A172 (cell line): Measurements from ENCODE around the gene RNLS. TPM values are rescaled to one million over a fixed set of nuclear protein-coding genes. Genes with fewer than 3 reads are reported as not detected.

Experiments used
- DNase-seq: peaks from one replicate; pipeline ENCODE4 v3.0.0-alpha.2; 2015; ENCODE audit warnings: low spot score
- total RNA-seq: library from RNA; depleted of rRNA; stranded (reverse); fragments of >200 nt; shearing (Covaris generic); gene quantifications from 2 replicates; pipeline ENCODE4 v1.2.3, GENCODE V29; 2014

RNLS gene
- total RNA-seq, 1 experiment from 2014 or later, result 25.1 TPM

DNA sequence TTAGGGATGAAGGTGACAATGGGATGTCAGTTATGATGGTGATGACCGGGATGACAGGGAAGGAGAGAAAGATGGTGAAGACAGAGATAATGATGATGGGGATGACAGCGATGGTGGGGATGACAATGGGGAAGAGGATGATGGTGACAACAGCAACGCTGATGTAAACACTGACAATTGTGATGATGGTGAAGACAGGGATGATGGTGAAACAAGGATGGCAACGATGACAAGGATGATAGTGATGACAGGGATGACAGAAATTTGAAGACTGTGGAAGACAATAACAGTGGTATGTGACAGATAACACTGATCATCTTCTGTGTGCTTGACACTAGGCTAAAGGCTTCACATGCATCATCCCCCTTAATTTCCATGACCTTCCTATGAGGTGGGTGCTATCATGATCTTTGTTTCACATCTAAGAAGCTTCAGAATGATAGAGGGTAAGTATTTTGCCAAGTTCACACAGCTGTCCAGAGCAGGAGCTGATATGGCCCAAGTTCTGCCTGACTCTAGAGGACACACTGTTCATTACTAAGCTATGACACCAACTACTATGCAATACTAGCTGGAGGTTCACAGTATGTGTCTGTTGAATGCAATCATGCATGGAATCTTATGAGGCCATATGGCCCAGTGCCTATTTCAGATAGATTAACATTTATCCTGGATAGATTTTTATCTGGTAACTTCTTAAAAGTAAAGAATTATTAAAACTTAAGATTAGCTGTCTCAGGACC is 105.6 kb downstream of the RNLS start:
- DNase-seq, result no peak

DNA sequence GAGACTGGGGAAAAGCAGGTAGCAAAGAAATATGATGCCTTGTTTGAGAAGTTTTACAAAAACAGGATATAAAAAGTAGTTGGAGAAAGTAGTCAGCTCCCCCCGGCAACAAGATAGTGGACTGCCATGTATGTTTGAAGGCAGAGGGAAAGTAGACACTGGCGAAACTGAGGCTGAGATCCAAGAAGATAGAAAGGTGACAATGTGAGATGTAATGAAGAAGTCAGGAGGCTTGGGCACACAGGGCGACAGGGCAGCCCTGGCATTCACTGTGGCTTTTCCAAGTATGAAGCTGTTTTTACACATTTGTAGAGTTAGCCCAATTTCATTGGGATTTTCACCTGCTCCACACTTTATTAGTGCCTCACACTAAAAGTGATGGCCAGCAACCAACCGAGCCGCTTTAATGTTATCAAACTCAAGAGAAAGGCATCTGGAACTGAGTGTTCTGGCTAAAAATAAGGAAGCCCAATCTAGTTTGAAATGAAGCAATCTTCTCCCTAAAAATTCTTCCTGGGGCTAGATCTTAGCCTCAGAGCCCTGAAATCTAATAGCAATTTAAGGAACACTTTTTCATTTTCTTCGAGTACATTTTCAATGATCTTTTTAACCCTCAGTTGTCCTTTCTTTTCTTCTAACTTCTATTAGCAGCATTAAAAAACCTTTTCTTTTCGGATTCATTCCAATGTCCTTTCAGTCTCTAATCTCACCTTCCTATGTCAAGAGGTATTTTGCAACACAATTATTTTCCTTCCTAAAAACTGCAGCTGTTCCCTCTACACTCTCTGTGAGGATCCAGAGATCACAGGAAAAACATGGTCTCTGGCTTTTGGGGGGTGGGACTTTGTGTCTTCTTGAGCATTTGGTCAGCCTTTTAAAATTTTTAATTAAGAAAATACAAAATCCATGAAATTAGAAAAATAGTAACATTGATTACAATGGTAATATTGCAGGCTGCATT is 108.0 kb downstream of the RNLS start:
- no peak for DNase-seq

DNA sequence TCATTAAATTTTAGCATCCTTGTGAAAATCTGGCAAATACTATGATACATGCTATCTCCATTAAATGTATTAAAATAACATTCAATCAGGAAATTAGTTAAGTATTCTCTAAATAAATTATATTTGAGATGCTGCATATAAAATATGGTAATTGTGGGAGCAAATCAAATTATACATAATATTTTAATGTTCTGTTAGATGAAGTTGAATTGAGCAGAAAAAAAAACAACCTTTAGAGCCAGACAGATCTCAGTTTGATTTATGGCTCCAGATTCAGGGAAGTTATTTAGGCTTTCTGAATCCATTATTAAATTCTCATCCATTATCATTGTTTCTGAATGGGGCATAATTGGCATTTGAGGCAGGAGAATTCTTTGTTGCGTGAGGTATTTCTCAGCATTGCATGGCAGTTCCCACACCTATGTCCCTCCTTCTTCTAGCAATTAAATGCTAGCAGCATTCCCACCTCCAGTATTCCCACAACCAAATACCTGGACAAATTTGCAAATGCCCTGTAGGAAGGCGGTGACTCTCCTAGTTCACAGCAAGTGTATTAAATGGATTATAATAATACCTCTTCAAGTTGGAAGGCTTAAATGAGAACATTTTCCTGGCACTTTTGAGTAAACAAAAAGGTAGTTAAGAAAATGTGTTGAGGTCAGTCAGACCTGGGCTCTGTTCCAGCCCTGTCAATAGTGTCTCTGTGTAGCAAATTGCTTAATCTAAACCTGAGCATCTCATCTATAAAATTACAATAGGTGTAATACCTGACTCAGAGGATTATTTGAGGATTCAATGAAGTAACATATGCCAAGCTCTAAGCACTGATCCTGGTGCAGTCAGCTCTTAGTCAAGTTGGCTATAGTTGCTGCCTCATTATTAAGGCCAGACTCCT is 108.9 kb downstream of the RNLS start:
- no peak for DNase-seq

DNA sequence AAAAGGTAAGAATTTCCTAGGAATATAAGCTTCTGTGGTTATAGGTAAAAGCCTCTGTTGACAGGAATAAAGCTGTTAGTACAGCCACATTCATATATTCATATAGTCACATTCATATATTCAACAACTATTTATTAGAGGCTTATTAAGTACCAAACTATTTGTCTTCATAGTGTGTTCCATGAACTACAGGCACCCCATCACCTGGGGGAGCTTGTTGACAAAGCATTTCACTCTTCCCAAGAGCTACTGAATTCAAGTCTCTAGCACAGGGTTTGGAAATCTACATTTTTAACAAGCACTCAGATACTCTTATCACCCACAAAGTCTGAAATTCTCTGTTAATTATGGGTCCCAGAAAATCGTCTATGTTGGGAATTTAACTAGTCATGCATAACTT is 110.6 kb downstream of the RNLS start:
- no peak for DNase-seq

DNA sequence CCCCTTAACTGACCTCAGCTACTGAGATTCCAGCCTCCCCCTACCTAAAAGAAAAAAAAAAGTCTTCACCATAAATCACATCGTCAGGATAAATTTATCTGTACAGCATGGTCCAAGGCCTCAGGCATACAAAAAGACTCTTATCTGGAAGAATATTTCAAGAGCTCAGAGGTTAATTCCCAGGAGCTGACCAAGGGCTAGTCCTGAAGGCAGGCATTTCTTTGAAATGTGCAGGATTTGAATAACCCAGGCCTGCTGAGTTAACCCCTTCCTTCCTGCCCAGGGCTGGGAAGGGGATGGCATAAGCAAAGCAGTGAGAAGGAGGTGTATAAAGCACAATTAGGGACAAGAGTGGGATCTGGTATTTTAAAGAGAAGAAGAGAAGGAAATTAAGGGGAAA is 111.2 kb downstream of the RNLS start:
- DNase-seq, result no peak

DNA sequence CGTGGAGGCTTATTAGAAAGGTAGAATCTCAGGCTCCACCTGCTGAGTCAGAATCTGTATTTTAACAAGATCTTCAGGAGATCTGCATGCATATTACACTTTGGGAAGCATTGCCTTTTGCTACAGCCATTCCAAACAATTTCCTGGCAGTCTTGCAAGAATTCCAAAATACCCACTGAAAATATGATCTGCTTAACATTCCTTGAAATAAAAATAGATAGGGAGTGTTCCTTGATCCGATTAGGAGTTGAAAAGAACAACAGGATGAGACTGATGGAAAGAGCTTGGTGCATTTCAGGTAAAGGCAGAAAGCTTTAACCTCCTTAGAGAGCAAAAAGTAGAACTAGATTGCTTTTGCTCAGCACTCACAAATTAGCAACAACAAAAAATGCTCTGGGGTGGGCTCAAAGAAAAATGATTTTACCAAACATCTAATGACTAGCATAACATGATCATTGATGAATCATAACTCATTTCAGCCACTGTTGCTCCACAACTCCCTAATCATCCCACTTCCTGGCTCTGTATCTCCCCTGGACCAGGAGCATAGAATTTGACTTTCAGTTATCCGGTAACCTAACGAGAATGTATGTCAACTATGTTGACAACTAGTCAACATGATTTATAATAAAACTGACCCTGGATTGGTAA is 115.2 kb downstream of the RNLS start:
- no peak for DNase-seq

DNA sequence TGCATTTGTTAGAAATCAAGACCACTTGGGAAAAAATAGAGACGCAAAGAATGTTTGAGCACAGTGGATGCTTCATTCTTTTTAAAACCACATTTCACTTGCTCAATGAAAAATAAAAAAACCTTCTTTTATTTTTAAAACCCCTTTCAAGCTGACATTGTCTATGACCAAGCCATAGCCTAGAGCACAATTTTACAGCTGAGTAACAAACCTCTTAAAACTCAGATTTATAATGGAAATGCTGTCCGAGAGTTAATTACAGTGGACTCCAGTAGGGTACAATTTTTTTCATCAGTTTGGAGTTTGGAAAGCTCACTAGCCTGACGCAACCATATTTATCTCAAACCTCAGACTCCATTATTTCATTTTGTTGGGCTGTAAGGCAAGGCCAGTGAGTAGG is 116.3 kb downstream of the RNLS start:
- DNase-seq, result no peak

DNA sequence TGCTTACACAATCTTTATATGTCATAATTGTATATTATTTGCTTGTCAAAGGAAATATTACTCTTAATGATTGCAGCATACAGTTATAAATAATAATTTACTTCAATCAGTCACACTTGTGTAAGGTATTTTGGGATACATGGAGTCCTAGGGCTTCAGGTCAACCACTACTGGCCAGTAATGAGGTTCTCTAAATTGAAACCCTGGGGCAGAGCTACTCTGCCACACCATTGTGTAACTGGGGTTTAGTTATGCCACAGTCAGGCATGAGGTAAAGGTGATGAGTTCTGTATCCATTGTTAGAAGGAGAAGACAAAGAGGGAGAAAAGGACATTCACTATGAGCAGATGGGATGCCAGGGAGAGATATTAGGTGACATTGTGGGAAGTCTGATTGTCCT is 117.4 kb downstream of the RNLS start:
- no peak for DNase-seq

DNA sequence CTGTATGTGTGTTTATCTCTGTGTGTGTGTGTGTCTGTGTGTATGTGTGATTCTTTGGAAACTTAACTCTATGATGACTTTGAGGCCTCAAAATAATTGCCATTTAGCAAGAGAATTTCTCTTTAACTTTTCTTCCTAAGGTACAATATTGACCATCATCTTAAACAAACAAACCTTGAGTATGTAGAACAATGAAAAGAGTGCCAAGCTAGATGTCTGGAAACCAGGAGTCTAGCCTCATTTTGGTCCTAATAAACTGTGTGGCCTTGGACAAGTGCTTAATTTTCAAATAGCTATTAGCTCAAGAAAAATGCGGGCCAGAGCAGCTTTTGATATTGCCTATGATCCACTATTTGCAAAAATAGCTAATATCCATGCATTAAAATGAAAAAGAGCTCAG is 119.3 kb downstream of the RNLS start:
- DNase-seq, result no peak

DNA sequence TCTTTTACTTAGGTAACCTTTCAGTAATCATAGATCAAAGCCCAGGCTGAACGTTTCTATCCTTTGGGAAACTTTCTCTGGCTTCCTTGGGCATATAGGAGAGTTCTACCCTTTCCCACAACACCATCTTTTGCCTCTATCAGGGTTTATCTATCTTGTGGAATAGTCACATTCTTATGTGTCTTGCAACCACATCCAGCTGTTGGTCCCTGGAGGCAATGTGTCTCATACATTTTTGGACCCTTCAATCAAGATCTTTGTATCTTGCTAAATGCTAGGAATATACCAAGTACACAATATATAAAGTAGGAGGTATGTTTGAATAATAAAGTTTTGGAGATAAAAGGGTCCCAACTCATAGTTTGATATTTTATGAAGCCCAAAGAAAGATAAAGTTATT is 121.7 kb downstream of the RNLS start:
- no peak for DNase-seq

DNA sequence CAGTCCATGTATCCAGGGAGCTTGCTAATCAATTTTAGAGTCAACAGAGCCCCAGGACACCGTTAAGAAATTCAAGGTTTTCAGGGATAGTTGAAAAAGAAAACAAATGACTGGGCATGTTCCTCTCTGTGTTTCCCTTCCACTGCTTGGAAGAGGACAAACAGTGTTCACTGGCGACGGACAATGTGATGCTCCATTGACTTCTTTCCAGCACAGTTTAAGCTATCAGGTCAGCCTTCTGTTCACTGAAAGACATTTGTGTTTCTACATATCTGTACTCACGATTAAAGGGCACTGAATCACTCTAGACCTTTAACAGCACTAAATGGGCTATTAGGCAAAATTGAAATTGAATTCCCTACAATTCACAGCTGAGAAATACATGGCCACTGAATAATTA is 123.6 kb downstream of the RNLS start:
- DNase-seq, result no peak

DNA sequence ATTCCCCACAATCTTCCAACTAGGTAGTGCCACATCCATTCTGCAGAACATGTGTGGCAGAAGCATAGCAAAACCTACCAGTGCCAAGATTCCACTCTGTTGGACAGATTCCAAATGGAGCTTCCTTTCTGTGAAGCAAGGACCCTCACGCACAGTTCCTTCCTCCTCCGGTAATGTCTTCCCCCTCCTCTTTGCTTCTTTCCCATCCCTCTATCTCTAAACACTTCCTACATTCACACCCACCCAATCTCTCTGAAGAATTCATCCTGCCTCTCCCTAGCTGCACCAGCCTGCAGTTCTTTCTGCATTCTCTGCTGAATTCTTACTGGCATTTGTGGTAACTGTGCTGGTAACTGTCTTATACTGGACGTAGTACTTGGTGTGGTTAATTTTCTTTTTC is 124.9 kb downstream of the RNLS start:
- DNase-seq, result no peak

DNA sequence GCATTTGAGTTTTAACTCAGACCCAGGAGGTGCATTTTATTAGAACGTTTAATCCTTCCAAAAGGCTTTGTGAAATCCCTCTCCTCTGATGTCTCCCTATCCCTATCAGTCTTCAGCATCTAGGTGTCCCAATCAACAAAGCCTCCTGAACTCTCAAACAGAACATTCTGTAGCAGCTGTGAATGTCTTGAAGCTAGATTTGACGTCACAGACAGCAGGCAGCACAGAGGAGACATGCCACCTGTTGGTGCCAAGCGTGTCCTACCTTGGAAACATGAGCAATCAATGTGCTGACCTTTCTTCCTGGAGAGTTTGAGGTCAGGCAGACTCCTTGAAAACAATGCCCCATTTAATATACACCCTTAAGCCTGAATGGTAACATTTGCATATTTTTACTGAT is 125.5 kb downstream of the RNLS start:
- no peak for DNase-seq

DNA sequence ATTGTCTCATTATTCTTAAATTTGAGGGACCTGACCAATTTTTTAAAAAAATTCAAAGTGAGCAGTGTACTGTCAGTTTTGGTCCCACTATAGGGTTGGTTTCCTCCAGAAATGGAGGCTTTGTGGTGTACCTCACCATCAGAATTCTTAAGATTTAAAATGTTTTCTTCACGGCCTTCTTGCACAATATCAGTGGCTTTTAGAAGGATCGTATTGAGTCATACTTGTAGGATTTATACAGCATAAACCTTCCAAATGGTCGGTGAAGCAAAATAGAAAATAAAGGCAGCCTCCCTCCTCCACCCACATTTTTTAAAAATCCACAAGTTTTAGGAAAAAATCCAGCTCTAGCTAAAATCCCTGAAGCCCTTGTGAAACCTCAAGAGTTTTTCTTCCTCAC is 126.4 kb downstream of the RNLS start:
- DNase-seq, result no peak

DNA sequence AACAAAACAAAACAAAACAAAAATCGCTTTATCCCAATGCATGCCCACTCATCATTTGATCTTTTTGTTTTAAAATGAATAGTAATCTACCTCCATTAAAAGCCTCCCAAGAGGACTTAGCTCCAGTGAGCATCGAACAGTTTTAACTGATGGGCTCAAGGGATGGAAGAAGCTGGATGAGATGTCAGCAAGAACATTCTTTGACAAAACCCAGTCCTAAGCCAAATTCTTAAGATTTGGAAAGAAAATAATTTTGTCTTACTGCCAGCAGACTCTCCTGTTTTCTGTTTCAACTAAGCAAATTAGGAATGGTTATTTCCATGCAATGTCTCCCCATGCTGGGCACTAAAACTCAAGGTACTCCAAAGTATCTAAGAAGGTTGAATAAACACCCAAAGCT is 127.3 kb downstream of the RNLS start:
- DNase-seq, result no peak

DNA sequence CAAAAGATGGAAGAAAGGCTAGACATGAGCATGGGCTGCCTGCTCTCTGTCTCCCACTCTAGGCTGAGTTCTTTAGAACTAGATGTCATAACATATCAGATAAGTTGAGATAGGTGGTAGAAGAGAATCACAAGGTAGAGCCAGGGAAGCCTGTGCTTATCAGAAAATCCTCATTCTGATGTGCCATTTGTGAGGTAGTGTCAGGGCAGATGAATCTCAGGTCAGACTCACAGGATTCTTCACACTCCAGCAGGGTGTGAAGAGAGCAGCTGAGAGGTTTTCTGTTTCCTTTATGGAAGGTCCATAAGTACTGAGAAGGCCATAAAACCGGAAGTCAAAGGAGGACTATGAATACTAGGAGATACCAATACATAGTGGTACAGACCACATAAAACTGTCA is 132.9 kb downstream of the RNLS start:
- DNase-seq, result no peak

DNA sequence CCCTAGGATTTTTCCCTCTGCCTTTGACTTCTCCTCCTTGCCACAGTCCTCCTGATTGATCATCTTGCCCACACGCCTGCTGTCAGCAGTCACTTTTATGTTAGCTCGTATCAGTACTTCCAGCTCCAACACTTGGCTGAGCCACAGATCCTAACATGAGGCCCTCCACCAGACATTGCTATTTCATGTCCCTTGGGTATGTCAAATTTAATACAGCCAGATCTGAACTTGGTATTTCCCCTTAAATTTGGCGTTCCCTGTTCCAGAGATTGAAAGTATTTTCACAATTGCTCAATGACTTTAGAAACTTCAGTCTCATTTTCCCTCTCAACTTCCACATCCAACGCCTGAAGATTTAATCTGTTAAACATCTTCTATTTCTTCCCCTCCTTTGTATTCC is 140.4 kb downstream of the RNLS start:
- DNase-seq, result no peak

DNA sequence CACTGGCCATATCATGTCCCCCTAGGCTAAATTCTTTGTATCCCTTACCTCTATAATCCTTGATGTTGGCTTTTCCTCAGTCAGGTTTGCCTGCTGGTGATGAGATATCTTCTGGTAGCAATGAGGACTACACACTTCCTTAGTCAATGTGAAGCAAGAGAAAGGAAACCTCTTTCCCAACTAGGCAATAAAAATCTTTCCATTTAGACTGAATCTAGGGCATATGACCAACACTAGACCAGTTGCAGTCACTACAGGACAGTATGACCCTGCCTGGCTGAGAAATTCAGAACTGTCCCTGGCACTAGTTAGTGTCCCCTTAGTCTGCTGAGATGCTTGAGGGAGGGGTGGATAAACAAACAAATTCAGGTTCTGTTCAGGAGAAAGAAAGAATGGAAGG is 142.6 kb downstream of the RNLS start:
- DNase-seq, result no peak

DNA sequence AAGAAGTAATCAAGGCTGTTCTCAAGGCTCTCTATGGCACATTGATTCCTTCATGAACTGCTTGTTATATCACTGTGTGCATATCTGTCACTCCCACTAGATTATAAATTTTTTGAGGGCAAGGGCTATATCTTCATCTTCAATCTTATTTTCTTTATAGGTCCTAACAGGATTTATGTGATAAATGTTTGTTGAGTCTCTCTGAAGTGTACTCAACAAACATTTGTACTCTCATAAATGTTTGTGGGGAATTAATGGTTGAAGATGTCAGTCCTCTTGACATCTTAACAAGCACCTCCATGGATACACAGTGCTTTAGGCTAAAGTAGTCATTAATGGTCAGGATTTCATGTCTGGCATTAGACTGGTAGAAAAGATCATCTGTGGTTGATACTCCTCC is 143.2 kb downstream of the RNLS start:
- no peak for DNase-seq

DNA sequence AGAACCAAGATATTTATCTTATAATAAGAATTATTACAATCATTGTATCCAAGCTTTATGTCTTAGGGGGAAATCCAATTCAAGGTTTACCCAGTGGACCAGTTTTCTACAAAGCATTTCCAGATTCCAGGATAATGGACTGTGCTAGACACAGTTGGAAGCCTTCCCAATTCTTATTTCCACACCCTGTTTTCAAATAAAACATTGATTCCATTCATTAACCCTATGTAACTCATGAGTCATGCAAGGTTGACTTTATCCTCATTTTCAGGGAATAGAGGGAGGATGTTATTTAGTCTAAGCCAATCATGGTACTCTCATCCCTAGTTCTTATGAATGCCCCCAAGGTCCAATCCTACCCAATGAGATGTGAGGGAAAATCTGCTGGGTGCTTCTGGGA is 145.7 kb downstream of the RNLS start:
- DNase-seq, result no peak

DNA sequence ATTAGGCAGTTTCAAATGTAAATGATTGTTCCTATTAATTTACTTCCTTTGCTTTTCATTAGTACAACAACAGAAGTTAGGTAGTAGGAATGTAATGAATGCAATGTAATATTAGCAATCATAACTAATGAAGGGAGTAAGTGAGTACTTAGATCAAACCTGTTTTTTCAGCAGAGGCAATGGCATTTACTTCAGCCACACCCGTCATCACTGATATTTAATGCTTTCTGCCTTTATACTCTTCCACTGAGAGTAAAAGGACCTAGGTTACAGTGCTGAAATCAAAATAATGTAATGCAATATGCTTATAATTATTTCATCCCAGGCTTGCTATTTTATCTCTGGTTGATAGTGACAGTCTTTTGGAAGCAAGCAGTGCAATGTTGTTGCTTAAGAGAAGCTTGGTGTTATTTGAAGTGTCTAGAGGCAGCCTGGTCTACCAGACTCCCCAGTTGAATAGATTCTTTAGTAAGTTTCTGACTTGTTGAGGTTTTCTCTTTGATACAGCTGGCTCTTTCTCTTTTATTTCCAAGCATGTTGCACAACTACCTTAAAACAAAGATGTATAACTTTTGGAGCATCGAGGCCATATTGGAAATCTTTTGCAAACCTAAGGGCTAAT is 149.4 kb downstream of the RNLS start:
- no peak for DNase-seq
